HG02571 (cell line): Measurements from ENCODE around the gene CYP20A1.

Source experiments
- ATAC-seq: cut with Tn5 transposase; IDR thresholded peaks from one replicate; pipeline ENCODE4 v1.9.1; 2021; ENCODE audit warnings: mild to moderate bottlenecking, moderate library complexity; ENCODE audit not compliant: unreplicated experiment

The CYP20A1 gene

DNA sequence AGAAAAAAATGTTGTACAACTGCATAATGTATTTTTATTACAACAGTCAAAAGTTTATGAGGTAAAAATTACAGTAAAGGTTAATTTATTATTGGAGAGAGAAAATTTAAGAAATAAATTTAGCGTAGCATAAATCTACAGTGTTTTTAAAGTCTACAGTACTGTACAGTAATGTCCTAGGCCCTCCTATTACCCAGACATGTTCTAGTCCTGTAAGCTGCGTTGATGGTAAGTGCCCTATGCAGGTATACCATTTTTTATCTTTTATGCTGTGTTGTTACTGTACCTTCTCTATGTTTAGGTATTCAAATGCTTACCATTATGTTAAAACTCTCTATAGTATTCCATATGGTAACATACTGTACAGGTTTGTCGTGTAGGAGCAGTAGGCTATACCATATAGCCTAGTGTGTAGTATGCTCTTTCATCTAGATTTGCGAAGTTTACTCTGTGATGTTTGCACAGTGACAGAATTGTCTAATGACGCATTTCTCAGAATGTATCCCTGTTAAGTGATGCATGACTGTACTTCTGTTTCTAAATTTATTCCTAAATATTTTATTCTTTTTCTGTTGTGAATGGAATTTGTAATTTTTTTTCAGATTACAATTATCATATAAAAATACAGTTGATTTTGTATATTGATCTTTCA is 113.9 kb downstream of the CYP20A1 start:
- ATAC-seq, result no peak

DNA sequence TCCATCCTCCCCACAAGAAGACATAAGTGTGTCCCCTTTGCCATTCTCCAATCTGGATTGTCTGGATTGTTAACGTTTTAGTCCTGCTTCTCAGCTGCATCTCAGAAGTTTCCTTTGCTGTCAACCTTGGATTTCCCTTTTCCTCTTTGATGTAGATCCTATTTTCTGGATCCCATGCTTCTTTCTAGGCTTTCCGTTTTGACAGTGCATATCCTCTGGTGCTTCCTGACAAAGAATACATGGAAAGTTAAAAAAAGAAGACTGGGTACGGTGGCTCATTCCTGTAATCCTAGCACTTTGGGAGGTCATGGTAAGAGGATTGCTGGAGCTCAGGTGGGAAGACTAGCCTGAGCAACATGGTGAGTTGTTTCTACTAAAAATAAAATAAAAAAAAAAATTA is 116.1 kb downstream of the CYP20A1 start:
- no peak for ATAC-seq
